ENCODE measurements around the gene ITSN1. TPM values are rescaled to one million over a fixed set of nuclear protein-coding genes. Genes with fewer than 3 reads are reported as not detected.

ITSN1 gene
- total and polyA plus RNA-seq, 2 donors from 2014 or later, result 8.1 to 42.5 TPM

DNA sequence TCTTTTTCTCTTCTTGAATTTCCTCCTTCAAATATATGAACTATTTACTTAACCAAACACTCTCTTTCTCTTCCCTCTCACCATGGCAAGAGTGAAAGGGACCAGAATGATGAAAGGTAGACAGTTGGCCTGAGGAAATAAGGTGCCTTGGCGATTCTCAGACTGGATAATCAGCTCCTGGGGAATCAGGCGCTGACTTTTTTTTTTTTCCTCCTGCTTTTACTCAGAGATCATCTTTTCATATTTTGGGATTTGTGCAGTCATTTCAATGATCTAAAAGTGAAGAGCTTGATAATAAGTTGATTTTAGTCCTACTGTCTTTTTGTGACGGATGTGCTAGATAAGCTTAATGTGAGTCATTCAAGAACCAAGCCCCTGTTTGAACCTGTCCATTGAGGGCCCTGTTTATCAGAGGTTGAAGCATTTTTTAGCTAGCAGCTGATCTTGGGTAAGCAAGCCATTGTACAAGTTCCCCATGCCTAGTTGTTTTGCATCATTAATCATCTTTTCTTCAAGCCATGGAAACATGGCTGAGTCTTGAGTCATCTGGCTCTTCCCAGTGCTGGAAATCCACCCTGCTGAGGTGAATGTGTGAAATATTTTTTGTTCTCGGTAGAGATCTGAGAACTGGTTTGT, 40.8 kb downstream of the ITSN1 start:
- Histone ChIP-seq H3K4me3 (ENCODE audit: low read length in 3 of 3) (no peak overlapping the region), H3K4me1 (ENCODE audit: control insufficient read depth in 2 of 3, insufficient read depth in 2 of 3, low read depth in 1 of 3, low read length in 3 of 3) (peaks cover 4 to 29% (median 6%) of the 10 kb centered on the region in 3 donors), H3K9me3 (ENCODE audit: control insufficient read depth in 2 of 3, insufficient read depth in 1 of 3, low read length in 3 of 3) (no peaks in the 10 kb centered on the region), H3K36me3 (ENCODE audit: control insufficient read depth in 2 of 3, insufficient read depth in 3 of 3, low read length in 3 of 3) (no peaks in the 10 kb centered on the region), H3K27me3 (ENCODE audit: control insufficient read depth, insufficient read depth, low read length) (no peaks in the 10 kb centered on the region), H3K27ac (ENCODE audit: low read depth in 2 of 2, low read length in 2 of 2) (no peak overlapping the region), H3K9ac (ENCODE audit: low read length in 3 of 3) (no peak overlapping the region)
- TF ChIP-seq, protein P1, sequence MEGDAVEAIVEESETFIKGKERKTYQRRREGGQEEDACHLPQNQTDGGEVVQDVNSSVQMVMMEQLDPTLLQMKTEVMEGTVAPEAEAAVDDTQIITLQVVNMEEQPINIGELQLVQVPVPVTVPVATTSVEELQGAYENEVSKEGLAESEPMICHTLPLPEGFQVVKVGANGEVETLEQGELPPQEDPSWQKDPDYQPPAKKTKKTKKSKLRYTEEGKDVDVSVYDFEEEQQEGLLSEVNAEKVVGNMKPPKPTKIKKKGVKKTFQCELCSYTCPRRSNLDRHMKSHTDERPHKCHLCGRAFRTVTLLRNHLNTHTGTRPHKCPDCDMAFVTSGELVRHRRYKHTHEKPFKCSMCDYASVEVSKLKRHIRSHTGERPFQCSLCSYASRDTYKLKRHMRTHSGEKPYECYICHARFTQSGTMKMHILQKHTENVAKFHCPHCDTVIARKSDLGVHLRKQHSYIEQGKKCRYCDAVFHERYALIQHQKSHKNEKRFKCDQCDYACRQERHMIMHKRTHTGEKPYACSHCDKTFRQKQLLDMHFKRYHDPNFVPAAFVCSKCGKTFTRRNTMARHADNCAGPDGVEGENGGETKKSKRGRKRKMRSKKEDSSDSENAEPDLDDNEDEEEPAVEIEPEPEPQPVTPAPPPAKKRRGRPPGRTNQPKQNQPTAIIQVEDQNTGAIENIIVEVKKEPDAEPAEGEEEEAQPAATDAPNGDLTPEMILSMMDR (IDR thresholded peaks at IDR 0.05; ENCODE audit: borderline replicate concordance, extremely low read depth, insufficient read depth), result no peak
- DNase-seq (no peak), FAIRE-seq (no peak)
- intact Hi-C loops (cut with DNase I), result no loop called here

DNA sequence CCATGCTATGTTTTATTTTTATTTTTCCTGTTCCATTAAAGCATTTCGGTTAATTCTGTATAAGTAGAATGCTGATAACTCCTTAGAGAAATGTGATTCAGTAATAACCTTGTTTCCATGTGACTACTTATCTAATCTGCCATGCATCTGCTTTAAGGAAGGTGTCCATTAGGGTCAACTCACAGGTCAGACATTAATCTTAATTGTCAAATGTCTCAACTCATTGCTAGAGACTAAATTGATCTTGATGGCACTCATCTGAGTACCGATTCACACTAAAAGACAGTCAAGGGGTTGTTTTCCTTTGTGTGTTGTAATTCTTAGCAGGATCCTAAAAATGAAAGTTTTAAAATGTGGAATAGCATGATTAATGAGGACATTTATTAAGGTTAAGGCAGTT, 41.8 kb downstream of the ITSN1 start:
- FAIRE-seq (no peak), DNase-seq (no peak)
- no peaks in the 10 kb centered on the region for H3K9me3 ChIP-seq (ENCODE audit: control insufficient read depth in 2 of 3, insufficient read depth in 1 of 3, low read length in 3 of 3)
- intact Hi-C loops (cut with DNase I), result no loop called here
- no peaks in the 10 kb centered on the region for H3K27me3 ChIP-seq (ENCODE audit: control insufficient read depth, insufficient read depth, low read length)
- no peaks in the 10 kb centered on the region for H3K36me3 ChIP-seq (ENCODE audit: control insufficient read depth in 2 of 3, insufficient read depth in 3 of 3, low read length in 3 of 3)
- TF ChIP-seq, protein P1 (IDR thresholded peaks at IDR 0.05; ENCODE audit: borderline replicate concordance, extremely low read depth, insufficient read depth), result no peak
- no peak overlapping the region for H3K27ac ChIP-seq (ENCODE audit: low read depth in 2 of 2, low read length in 2 of 2)
- H3K4me3 ChIP-seq (ENCODE audit: low read length in 3 of 3), result no peak overlapping the region
- H3K9ac ChIP-seq (ENCODE audit: low read length in 3 of 3), result no peak overlapping the region
- H3K4me1 ChIP-seq (ENCODE audit: control insufficient read depth in 2 of 3, insufficient read depth in 2 of 3, low read depth in 1 of 3, low read length in 3 of 3), result peaks cover 4 to 29% (median 6%) of the 10 kb centered on the region in 3 donors

DNA sequence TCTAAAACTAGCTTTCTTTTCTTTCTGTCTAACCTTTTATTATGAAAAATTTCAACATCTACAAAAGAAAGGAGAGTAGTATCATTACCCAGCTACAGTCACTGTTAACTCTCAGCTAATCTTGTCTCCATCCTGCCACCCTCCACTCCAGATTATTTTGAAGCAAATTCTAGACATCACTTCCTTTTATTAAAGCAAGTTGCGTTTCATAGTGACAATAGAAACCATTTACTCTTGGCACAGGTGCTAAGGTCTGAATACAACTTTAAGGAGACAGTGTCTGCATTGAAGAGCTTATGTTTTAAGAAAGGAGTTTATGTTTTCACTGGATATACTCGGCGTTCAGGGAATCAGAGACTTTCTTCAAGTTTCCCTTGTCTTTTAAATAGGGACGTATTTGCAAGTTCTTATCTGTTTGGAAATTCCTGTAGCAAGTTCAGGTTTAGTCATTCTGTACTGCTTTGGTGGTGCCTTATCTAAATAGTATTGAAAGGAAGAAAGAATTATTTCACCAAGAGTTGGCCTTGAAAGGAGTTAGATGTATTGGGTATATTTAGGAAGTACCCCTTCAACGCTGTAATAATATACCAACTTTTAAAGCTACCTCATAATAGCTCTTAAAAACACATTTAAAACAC, 42.7 kb downstream of the ITSN1 start:
- intact Hi-C loops (cut with DNase I), result no loop called here
- FAIRE-seq, result no peak
- TF ChIP-seq, protein P1 (IDR thresholded peaks at IDR 0.05; ENCODE audit: borderline replicate concordance, extremely low read depth, insufficient read depth), result no peak
- Histone ChIP-seq H3K27me3 (ENCODE audit: control insufficient read depth, insufficient read depth, low read length) (no peaks in the 10 kb centered on the region), H3K4me3 (ENCODE audit: low read length in 3 of 3) (no peak overlapping the region), H3K36me3 (ENCODE audit: control insufficient read depth in 2 of 3, insufficient read depth in 3 of 3, low read length in 3 of 3) (no peaks in the 10 kb centered on the region), H3K9ac (ENCODE audit: low read length in 3 of 3) (no peak overlapping the region), H3K9me3 (ENCODE audit: control insufficient read depth in 2 of 3, insufficient read depth in 1 of 3, low read length in 3 of 3) (no peaks in the 10 kb centered on the region), H3K4me1 (ENCODE audit: control insufficient read depth in 2 of 3, insufficient read depth in 2 of 3, low read depth in 1 of 3, low read length in 3 of 3) (peaks cover 4 to 29% (median 6%) of the 10 kb centered on the region in 3 donors), H3K27ac (ENCODE audit: low read depth in 2 of 2, low read length in 2 of 2) (no peak overlapping the region)
- DNase-seq, result no peak
